SIG-M5 (cell line): ENCODE results near the gene NPHS1.
"Not testable (repeated sequence)": the region's sequence is repeated elsewhere in the genome, so short reads cannot be mapped to it uniquely, and the experiment has no call there.

Source experiments
- DNase-seq: peaks from one replicate; lab custom pipeline; 2025; lab: John Stamatoyannopoulos, UW

The NPHS1 gene

GRCh38 chr19:35812220-35813042 is 39.9 kb downstream of the NPHS1 start, which contains the start of gene PRODH2:
PRODH2 (minus strand) TSS chr19:35812845; CDS start chr19:35812805, 40 bp downstream.
- no peak for DNase-seq

- DNase-seq = no peak
Measured at GRCh38 chr19:35811317-35812219, 40.7 kb downstream of the NPHS1 start.

- DNase-seq = no peak
Measured at GRCh38 chr19:35807633-35808032, 44.7 kb downstream of the NPHS1 start.

GRCh38 chr19:35806597-35806996 is 45.7 kb downstream of the NPHS1 start:
- no peak for DNase-seq

GRCh38 chr19:35805526-35806102 is 46.7 kb downstream of the NPHS1 start:
- DNase-seq = no peak

- DNase-seq = no peak
Measured at GRCh38 chr19:35801828-35802227, 50.5 kb downstream of the NPHS1 start.

- no peak for DNase-seq
Measured at GRCh38 chr19:35797663-35798062, 54.6 kb downstream of the NPHS1 start.

GRCh38 chr19:35796645-35797542 is 55.4 kb downstream of the NPHS1 start:
- no peak for DNase-seq

- not testable (repeated sequence) for DNase-seq
Measured at GRCh38 chr19:35795564-35795963, 56.7 kb downstream of the NPHS1 start.

- no peak for DNase-seq
Measured at GRCh38 chr19:35793381-35794165, 58.7 kb downstream of the NPHS1 start.

- no peak for DNase-seq
Measured at GRCh38 chr19:35792888-35793287, 59.4 kb downstream of the NPHS1 start.

GRCh38 chr19:35792312-35792711 is 60.0 kb downstream of the NPHS1 start:
- DNase-seq = no peak

GRCh38 chr19:35791814-35792279 is 60.5 kb downstream of the NPHS1 start:
- no peak for DNase-seq

GRCh38 chr19:35790981-35791813 is 61.1 kb downstream of the NPHS1 start:
- DNase-seq = no peak

GRCh38 chr19:35789978-35790944 is 62.0 kb downstream of the NPHS1 start:
- DNase-seq = no peak

- DNase-seq = no peak
Measured at GRCh38 chr19:35789195-35789977, 62.9 kb downstream of the NPHS1 start.

- no peak for DNase-seq
Measured at GRCh38 chr19:35788205-35788960, 63.9 kb downstream of the NPHS1 start.
